K562 (cell line): ENCODE results near the gene EGR1. TPM values are rescaled to one million over a fixed set of nuclear protein-coding genes. Genes with fewer than 3 reads are reported as not detected.
A peak's percentile ranks its signal among the peaks of the same experiment; 100 is the strongest.

ENCODE experiments used
- C11orf30 ChIP-seq: fragments of 450-650 bp; IDR thresholded peaks from 2 replicates; pipeline ENCODE4 v1.6.1; 2016; ENCODE audit warnings: low read depth, mild to moderate bottlenecking
- CBX2 ChIP-seq: fragments of 200-600 bp; sonication (generic); IDR thresholded peaks from one replicate; pipeline ENCODE4 v1.6.1; 2012; ENCODE audit warnings: mild to moderate bottlenecking, low read length, inconsistent platforms; ENCODE audit not compliant: insufficient read depth, poor library complexity, severe bottlenecking
- MEF2A ChIP-seq: IDR thresholded peaks from 2 replicates; pipeline ENCODE4 v1.6.1; 2011; ENCODE audit warnings: low read depth, mild to moderate bottlenecking, low read length, moderate library complexity; ENCODE audit not compliant: control insufficient read depth
- PTBP1 ChIP-seq: fragments of 200-400 bp; formaldehyde crosslinking; IDR thresholded peaks from 2 replicates; pipeline ENCODE4 v1.6.1; 2017; ENCODE audit warnings: low read depth, low read length
- ZNF347 ChIP-seq: fragments of 450-650 bp; formaldehyde crosslinking; IDR thresholded peaks from 2 replicates; pipeline ENCODE4 v1.4.0; 2020; ENCODE audit warnings: low read depth, mild to moderate bottlenecking, moderate library complexity
- ZNF41 ChIP-seq: fragments of 250-450 bp; sonication (Bioruptor Pico); conservative IDR thresholded peaks from 2 replicates; pipeline ENCODE4 v1.4.0; 2020; ENCODE audit warnings: mild to moderate bottlenecking
- ZNF561 ChIP-seq: fragments of 450-650 bp; formaldehyde crosslinking; conservative IDR thresholded peaks from 2 replicates; pipeline ENCODE4 v1.4.0; 2020; ENCODE audit warnings: mild to moderate bottlenecking, moderate library complexity
- ZNF584 ChIP-seq: fragments of 200-800 bp; sonication (Bioruptor generic); IDR thresholded peaks from 2 replicates; pipeline ENCODE4 v1.6.1; 2016; ENCODE audit warnings: low read depth, mild to moderate bottlenecking, missing genetic modification characterization, missing compliant biosample characterization
- ZSCAN32 ChIP-seq: fragments of 450-650 bp; formaldehyde crosslinking; IDR thresholded peaks from 2 replicates; pipeline ENCODE4 v1.4.0; 2020; ENCODE audit warnings: mild to moderate bottlenecking, moderate library complexity
- polyA plus RNA-seq, 8 experiments: library from polyadenylated mRNA; depleted of rRNA in 4 of 8; stranded (reverse) in 5 of 8; unstranded in 3 of 8; fragments of >200 nt; fragmentation: Nextera tagmentation in 2 of 8; fragmentation: Illumina TruSeq in 1 of 8; extraction: Ambion mirVana in 2 of 8; extraction: Trizol in 1 of 8; gene quantifications; 2 replicates each; pipeline versions ENCODE4 v1.2.1 to v1.2.3, GENCODE V29; 2011 to 2014; ENCODE audit warnings: inconsistent platforms in 1 of 8, missing spikeins in 1 of 8
- total RNA-seq, 7 experiments: library from RNA; depleted of rRNA in 6 of 7; stranded (reverse); fragments of >200 nt in 6 of 7; fragmentation: Illumina TruSeq in 2 of 7; extraction: Trizol in 2 of 7; gene quantifications; 2 replicates each; pipeline versions ENCODE4 v1.2.1 to v1.2.3, GENCODE V29; 2011 to 2021; ENCODE audit warnings: low replicate concordance in 1 of 7
- TF ChIP-seq, protein P1 (sequence below): fragments of 250-450 bp; sonication (Bioruptor Pico); IDR thresholded peaks from 2 replicates; pipeline ENCODE4 v1.4.0; 2020
- TF ChIP-seq, protein P2 (sequence below), 2 experiments: fragments of 450-650 bp; IDR thresholded peaks; 2 replicates each; pipeline ENCODE4 v1.6.1; 2016; ENCODE audit warnings: mild to moderate bottlenecking in 2 of 2, borderline replicate concordance in 1 of 2, low read depth in 1 of 2, moderate library complexity in 1 of 2

Gene EGR1
- total and polyA plus RNA-seq, 9 of the 15 experiments (the other 6 are each of a cell fraction or from before 2014, with no cell fraction given), result 1.3 to 132 (median 21.5) TPM

GRCh38 chr5:138464388-138465260, 655 bp upstream of the EGR1 start (continued):
- TF ChIP-seq ZNF41 (CRISPR knock-in tag) (no peak), CBX2 (no peak), ZNF561 (no peak), C11orf30 (no peak), PTBP1 (peak; percentile 15; the same call in 1 of the 2 replicates), ZSCAN32 (no peak), ZNF347 (CRISPR knock-in tag) (no peak), ZNF584 (CRISPR knock-in tag) (no peak), MEF2A (no peak)
- TF ChIP-seq, protein P1, sequence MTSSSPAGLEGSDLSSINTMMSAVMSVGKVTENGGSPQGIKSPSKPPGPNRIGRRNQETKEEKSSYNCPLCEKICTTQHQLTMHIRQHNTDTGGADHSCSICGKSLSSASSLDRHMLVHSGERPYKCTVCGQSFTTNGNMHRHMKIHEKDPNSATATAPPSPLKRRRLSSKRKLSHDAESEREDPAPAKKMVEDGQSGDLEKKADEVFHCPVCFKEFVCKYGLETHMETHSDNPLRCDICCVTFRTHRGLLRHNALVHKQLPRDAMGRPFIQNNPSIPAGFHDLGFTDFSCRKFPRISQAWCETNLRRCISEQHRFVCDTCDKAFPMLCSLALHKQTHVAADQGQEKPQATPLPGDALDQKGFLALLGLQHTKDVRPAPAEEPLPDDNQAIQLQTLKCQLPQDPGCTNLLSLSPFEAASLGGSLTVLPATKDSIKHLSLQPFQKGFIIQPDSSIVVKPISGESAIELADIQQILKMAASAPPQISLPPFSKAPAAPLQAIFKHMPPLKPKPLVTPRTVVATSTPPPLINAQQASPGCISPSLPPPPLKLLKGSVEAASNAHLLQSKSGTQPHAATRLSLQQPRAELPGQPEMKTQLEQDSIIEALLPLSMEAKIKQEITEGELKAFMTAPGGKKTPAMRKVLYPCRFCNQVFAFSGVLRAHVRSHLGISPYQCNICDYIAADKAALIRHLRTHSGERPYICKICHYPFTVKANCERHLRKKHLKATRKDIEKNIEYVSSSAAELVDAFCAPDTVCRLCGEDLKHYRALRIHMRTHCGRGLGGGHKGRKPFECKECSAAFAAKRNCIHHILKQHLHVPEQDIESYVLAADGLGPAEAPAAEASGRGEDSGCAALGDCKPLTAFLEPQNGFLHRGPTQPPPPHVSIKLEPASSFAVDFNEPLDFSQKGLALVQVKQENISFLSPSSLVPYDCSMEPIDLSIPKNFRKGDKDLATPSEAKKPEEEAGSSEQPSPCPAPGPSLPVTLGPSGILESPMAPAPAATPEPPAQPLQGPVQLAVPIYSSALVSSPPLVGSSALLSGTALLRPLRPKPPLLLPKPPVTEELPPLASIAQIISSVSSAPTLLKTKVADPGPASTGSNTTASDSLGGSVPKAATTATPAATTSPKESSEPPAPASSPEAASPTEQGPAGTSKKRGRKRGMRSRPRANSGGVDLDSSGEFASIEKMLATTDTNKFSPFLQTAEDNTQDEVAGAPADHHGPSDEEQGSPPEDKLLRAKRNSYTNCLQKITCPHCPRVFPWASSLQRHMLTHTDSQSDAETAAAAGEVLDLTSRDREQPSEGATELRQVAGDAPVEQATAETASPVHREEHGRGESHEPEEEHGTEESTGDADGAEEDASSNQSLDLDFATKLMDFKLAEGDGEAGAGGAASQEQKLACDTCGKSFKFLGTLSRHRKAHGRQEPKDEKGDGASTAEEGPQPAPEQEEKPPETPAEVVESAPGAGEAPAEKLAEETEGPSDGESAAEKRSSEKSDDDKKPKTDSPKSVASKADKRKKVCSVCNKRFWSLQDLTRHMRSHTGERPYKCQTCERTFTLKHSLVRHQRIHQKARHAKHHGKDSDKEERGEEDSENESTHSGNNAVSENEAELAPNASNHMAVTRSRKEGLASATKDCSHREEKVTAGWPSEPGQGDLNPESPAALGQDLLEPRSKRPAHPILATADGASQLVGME (CRISPR knock-in tag), result no peak
- TF ChIP-seq, protein P2, sequence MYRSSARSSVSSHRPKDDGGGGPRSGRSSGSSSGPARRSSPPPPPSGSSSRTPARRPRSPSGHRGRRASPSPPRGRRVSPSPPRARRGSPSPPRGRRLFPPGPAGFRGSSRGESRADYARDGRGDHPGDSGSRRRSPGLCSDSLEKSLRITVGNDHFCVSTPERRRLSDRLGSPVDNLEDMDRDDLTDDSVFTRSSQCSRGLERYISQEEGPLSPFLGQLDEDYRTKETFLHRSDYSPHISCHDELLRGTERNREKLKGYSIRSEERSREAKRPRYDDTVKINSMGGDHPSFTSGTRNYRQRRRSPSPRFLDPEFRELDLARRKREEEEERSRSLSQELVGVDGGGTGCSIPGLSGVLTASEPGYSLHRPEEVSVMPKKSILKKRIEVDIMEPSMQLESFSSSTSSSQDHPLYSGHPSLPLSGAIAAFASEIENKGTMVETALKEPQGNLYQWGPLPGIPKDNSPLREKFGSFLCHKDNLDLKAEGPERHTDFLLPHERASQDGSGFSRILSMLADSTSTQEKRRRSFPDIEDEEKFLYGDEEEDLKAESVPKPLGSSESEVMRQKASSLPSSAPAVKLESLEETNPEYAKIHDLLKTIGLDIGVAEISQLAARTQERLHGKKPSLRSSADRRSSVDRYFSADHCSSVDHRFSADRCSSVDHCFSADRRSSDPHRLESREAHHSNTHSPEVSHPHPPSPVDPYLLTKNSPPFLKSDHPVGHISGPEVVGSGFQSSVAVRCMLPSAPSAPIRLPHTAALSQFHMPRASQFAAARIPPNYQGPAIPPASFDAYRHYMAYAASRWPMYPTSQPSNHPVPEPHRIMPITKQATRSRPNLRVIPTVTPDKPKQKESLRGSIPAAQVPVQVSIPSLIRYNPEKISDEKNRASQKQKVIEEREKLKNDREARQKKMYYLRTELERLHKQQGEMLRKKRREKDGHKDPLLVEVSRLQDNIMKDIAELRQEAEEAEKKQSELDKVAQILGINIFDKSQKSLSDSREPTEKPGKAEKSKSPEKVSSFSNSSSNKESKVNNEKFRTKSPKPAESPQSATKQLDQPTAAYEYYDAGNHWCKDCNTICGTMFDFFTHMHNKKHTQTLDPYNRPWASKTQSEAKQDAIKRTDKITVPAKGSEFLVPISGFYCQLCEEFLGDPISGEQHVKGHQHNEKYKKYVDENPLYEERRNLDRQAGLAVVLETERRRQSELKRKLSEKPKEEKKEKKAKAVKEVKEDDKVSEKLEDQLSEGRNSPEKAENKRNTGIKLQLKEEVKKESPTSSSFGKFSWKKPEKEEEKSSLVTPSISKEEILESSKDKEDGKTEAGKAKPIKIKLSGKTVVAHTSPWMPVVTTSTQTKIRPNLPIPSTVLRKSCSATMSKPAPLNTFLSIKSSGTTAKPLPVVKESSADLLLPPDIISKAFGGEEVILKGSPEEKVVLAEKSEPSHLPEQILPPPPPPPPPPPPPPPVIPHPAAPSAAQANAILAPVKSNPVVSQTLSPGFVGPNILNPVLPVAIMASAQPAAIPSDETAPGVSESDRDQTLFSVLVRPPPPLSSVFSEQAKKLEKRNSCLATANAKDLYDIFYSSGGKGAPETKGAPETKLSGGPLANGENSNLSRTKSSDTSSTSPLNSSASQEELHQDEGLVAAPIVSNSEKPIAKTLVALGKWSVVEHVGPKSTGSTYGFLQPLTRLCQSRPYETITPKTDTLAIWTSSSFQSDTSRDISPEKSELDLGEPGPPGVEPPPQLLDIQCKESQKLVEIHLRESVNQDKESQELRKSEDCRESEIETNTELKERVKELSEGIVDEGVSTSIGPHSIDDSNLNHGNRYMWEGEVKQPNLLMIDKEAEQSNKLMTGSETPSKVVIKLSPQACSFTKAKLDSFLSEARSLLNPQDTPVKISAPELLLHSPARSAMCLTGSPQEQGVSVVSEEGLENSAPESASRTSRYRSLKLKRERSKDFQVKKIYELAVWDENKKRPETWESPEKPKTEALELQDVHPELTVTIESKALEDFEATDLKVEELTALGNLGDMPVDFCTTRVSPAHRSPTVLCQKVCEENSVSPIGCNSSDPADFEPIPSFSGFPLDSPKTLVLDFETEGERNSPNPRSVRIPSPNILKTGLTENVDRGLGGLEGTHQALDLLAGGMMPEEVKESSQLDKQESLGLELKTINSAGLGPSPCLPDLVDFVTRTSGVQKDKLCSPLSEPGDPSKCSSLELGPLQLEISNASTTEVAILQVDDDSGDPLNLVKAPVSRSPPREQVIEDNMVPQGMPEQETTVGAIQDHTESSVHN (IDR thresholded peaks at IDR 0.05; ENCODE audit: borderline replicate concordance in 1 of 2, low read depth in 1 of 2), result 0 out of 4 replicates have a peak, but pooled peaks of 1 of the 2 experiments have one; percentile 46
